Measurements from ENCODE around the gene FTO.

- TF ChIP-seq CTCF (IDR thresholded peaks at IDR 0.05) (no peak), POLR2A (IDR thresholded peaks at IDR 0.05) (no peak)
Measured at GRCh38 chr16:54053891-54054820, 350.2 kb downstream of the FTO start.

Data from uterus (tissue), 2 donors.